ENCODE results near the gene TBC1D5.

Gene TBC1D5

DNA sequence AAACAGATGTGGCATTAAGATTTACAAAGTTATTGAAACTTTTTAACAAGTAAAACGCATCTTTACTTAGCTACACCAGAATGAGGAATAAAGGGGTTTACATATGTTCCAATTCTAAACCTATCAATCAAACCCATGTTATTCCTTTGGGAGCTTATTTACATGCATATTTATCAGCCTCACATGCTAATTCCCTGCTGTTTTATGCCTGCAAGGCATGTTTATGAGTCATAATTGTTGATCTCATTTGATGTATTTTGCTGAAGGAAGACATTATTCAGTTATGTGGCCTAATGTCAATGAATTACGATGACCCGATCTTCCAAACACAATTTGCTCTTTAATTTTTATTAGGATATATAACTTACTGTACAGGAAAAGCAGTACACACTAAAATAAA is 272.9 kb downstream of the TBC1D5 start:
- H3K27ac ChIP-seq (ENCODE audit: low read length, poor library complexity, severe bottlenecking), result no peak overlapping the region
- H3K18ac ChIP-seq (ENCODE audit: low read depth in 1 of 2, low read length in 2 of 2), result no peak overlapping the region
- H3K4me3 ChIP-seq (ENCODE audit: insufficient read depth in 1 of 2, low read depth in 1 of 2, low read length in 2 of 2), result no peak overlapping the region
- no peaks in the 10 kb centered on the region for H3K36me3 ChIP-seq (ENCODE audit: control insufficient read depth in 1 of 2, insufficient read depth in 2 of 2, low read depth in 1 of 2, low read length in 2 of 2)
- H2BK15ac ChIP-seq (ENCODE audit: low read depth, poor library complexity, severe bottlenecking), result no peak overlapping the region
- no peak overlapping the region for H4K91ac ChIP-seq (ENCODE audit: low read length)
- DNase-seq, result no peak
- H3K4ac ChIP-seq (ENCODE audit: low read depth in 1 of 2, low read length in 2 of 2), result no peak overlapping the region
- no peaks in the 10 kb centered on the region for H3K27me3 ChIP-seq (ENCODE audit: control insufficient read depth in 1 of 2, insufficient read depth in 1 of 2, low read length in 2 of 2)
- no peak overlapping the region for H3K9ac ChIP-seq (ENCODE audit: low read length)
- H2BK5ac ChIP-seq (ENCODE audit: low read depth, low read length, poor library complexity, severe bottlenecking), result no peak overlapping the region
- no peak overlapping the region for H2BK120ac ChIP-seq (ENCODE audit: low read depth, low read length)
- H3K14ac ChIP-seq (ENCODE audit: low read length in 2 of 2), result no peak overlapping the region
- H4K8ac ChIP-seq (ENCODE audit: low read length), result no peak overlapping the region
- H3K4me1 ChIP-seq (ENCODE audit: control insufficient read depth, insufficient read depth, low read depth, low read length), result no peaks in the 10 kb centered on the region
- H3K79me1 ChIP-seq (replicated peaks; ENCODE audit: low read length, poor library complexity, severe bottlenecking), result peaks cover 1% of the 10 kb centered on the region
- no peak overlapping the region for H3K4me2 ChIP-seq (ENCODE audit: low read length, poor library complexity, severe bottlenecking)
- 50% methylated on average over 1 of the region's 3 CpGs for WGBS
- H3K23ac ChIP-seq (ENCODE audit: low read length in 2 of 2), result no peak overlapping the region
- no peak overlapping the region for H2AK5ac ChIP-seq (ENCODE audit: low read length, severe bottlenecking)
- no peak overlapping the region for H2AFZ ChIP-seq (ENCODE audit: low read depth, low read length)
- no peak overlapping the region for H2BK12ac ChIP-seq (ENCODE audit: low read length in 2 of 2)
- H3K9me3 ChIP-seq (ENCODE audit: control insufficient read depth, low read length), result no peaks in the 10 kb centered on the region

- Histone ChIP-seq H2BK5ac (ENCODE audit: low read depth, low read length, poor library complexity, severe bottlenecking) (no peak overlapping the region), H3K27ac (ENCODE audit: low read length, poor library complexity, severe bottlenecking) (no peak overlapping the region), H3K27me3 (ENCODE audit: control insufficient read depth in 1 of 2, insufficient read depth in 1 of 2, low read length in 2 of 2) (no peaks in the 10 kb centered on the region), H4K8ac (ENCODE audit: low read length) (no peak overlapping the region), H2AFZ (ENCODE audit: low read depth, low read length) (no peak overlapping the region), H2BK120ac (ENCODE audit: low read depth, low read length) (no peak overlapping the region), H3K4me3 (ENCODE audit: insufficient read depth in 1 of 2, low read depth in 1 of 2, low read length in 2 of 2) (no peak overlapping the region), H3K36me3 (ENCODE audit: control insufficient read depth in 1 of 2, insufficient read depth in 2 of 2, low read depth in 1 of 2, low read length in 2 of 2) (no peaks in the 10 kb centered on the region), H2BK15ac (ENCODE audit: low read depth, poor library complexity, severe bottlenecking) (no peak overlapping the region), H3K14ac (ENCODE audit: low read length in 2 of 2) (no peak overlapping the region), H3K4me2 (ENCODE audit: low read length, poor library complexity, severe bottlenecking) (no peak overlapping the region), H3K23ac (ENCODE audit: low read length in 2 of 2) (no peak overlapping the region), H3K79me1 (replicated peaks; ENCODE audit: low read length, poor library complexity, severe bottlenecking) (no peaks in the 10 kb centered on the region), H3K9ac (ENCODE audit: low read length) (no peak overlapping the region), H3K4ac (ENCODE audit: low read depth in 1 of 2, low read length in 2 of 2) (no peak overlapping the region), H3K18ac (ENCODE audit: low read depth in 1 of 2, low read length in 2 of 2) (no peak overlapping the region), H4K91ac (ENCODE audit: low read length) (no peak overlapping the region), H3K9me3 (ENCODE audit: control insufficient read depth, low read length) (no peaks in the 10 kb centered on the region), H3K4me1 (ENCODE audit: control insufficient read depth, insufficient read depth, low read depth, low read length) (no peaks in the 10 kb centered on the region), H2BK12ac (ENCODE audit: low read length in 2 of 2) (no peak overlapping the region), H2AK5ac (ENCODE audit: low read length, severe bottlenecking) (no peak overlapping the region)
- 100% methylated on average over 1 of the region's 4 CpGs for WGBS
- no peak for DNase-seq
These were observed 276.4 kb downstream of the TBC1D5 start for GRCh38 chr3:17466028-17466427.

DNA sequence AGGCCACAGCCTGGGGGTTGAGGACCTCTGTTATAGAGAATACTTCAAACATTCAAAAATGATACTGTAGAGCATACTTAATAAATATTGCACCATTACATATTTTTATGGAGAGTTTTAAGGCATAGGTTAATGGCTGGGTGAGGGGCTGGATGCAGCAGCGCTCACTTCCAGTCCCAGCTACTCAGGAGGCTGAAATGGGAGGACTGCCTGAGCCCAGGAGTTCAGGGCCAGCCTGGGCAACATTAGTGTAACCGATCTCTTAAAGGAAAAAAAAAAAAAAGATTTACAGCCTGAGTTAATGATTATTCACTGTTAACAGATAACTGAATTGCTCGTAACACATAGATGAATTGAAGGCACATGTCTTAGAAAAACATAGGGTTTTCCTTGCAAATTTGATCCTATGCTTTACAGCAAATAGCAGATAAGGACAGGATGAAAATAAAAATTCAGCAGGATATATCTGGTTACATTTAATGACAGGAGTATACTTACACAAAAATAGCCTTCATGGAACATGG is 282.9 kb downstream of the TBC1D5 start:
- Histone ChIP-seq H2AK5ac (ENCODE audit: low read length, severe bottlenecking) (no peak overlapping the region), H2AFZ (ENCODE audit: low read depth, low read length) (no peak overlapping the region), H3K4me2 (ENCODE audit: low read length, poor library complexity, severe bottlenecking) (no peak overlapping the region), H3K14ac (ENCODE audit: low read length in 2 of 2) (no peak overlapping the region), H2BK15ac (ENCODE audit: low read depth, poor library complexity, severe bottlenecking) (no peak overlapping the region), H3K23ac (ENCODE audit: low read length in 2 of 2) (no peak overlapping the region), H4K91ac (ENCODE audit: low read length) (no peak overlapping the region), H2BK5ac (ENCODE audit: low read depth, low read length, poor library complexity, severe bottlenecking) (no peak overlapping the region), H4K8ac (ENCODE audit: low read length) (no peak overlapping the region), H3K27me3 (ENCODE audit: control insufficient read depth in 1 of 2, insufficient read depth in 1 of 2, low read length in 2 of 2) (no peaks in the 10 kb centered on the region), H3K9ac (ENCODE audit: low read length) (no peak overlapping the region), H3K4me3 (ENCODE audit: insufficient read depth in 1 of 2, low read depth in 1 of 2, low read length in 2 of 2) (no peak overlapping the region), H3K4ac (ENCODE audit: low read depth in 1 of 2, low read length in 2 of 2) (no peak overlapping the region), H2BK12ac (ENCODE audit: low read length in 2 of 2) (no peak overlapping the region), H2BK120ac (ENCODE audit: low read depth, low read length) (no peak overlapping the region), H3K9me3 (ENCODE audit: control insufficient read depth, low read length) (no peaks in the 10 kb centered on the region), H3K18ac (ENCODE audit: low read depth in 1 of 2, low read length in 2 of 2) (no peak overlapping the region), H3K4me1 (ENCODE audit: control insufficient read depth, insufficient read depth, low read depth, low read length) (peaks cover 2% of the 10 kb centered on the region), H3K27ac (ENCODE audit: low read length, poor library complexity, severe bottlenecking) (no peak overlapping the region), H3K79me1 (replicated peaks; ENCODE audit: low read length, poor library complexity, severe bottlenecking) (no peaks in the 10 kb centered on the region), H3K36me3 (ENCODE audit: control insufficient read depth in 1 of 2, insufficient read depth in 2 of 2, low read depth in 1 of 2, low read length in 2 of 2) (peaks cover 0 to 2% of the 10 kb centered on the region in 2 experiments)
- 94% methylated on average over 1 of the region's 3 CpGs for WGBS
- DNase-seq, result no peak

- no peak overlapping the region for H3K4me3 ChIP-seq (ENCODE audit: insufficient read depth in 1 of 2, low read depth in 1 of 2, low read length in 2 of 2)
- no peak overlapping the region for H3K4ac ChIP-seq (ENCODE audit: low read depth in 1 of 2, low read length in 2 of 2)
- H3K4me2 ChIP-seq (ENCODE audit: low read length, poor library complexity, severe bottlenecking), result no peak overlapping the region
These were observed 285.8 kb downstream of the TBC1D5 start for GRCh38 chr3:17456650-17457049.

More at GRCh38 chr3:17456650-17457049, 285.8 kb downstream of the TBC1D5 start:
- Histone ChIP-seq H2BK12ac (ENCODE audit: low read length in 2 of 2) (no peak overlapping the region), H3K23ac (ENCODE audit: low read length in 2 of 2) (no peak overlapping the region), H3K4me1 (ENCODE audit: control insufficient read depth, insufficient read depth, low read depth, low read length) (peaks cover 2% of the 10 kb centered on the region), H3K9ac (ENCODE audit: low read length) (no peak overlapping the region), H2AFZ (ENCODE audit: low read depth, low read length) (no peak overlapping the region), H2BK15ac (ENCODE audit: low read depth, poor library complexity, severe bottlenecking) (no peak overlapping the region), H2BK5ac (ENCODE audit: low read depth, low read length, poor library complexity, severe bottlenecking) (no peak overlapping the region), H2AK5ac (ENCODE audit: low read length, severe bottlenecking) (no peak overlapping the region), H3K79me1 (replicated peaks; ENCODE audit: low read length, poor library complexity, severe bottlenecking) (no peaks in the 10 kb centered on the region), H3K27ac (ENCODE audit: low read length, poor library complexity, severe bottlenecking) (no peak overlapping the region), H4K91ac (ENCODE audit: low read length) (no peak overlapping the region), H3K36me3 (ENCODE audit: control insufficient read depth in 1 of 2, insufficient read depth in 2 of 2, low read depth in 1 of 2, low read length in 2 of 2) (peaks cover 0 to 2% of the 10 kb centered on the region in 2 experiments), H4K8ac (ENCODE audit: low read length) (no peak overlapping the region), H3K18ac (ENCODE audit: low read depth in 1 of 2, low read length in 2 of 2) (no peak overlapping the region), H2BK120ac (ENCODE audit: low read depth, low read length) (no peak overlapping the region), H3K27me3 (ENCODE audit: control insufficient read depth in 1 of 2, insufficient read depth in 1 of 2, low read length in 2 of 2) (no peaks in the 10 kb centered on the region), H3K14ac (ENCODE audit: low read length in 2 of 2) (no peak overlapping the region), H3K9me3 (ENCODE audit: control insufficient read depth, low read length) (peaks cover 5% of the 10 kb centered on the region)
- WGBS, result no CpG with 5 or more reads among the region's 1 CpG
- no peak for DNase-seq

Data from mesenchymal stem cell (in vitro differentiated cells and primary cell).